HG03520 (cell line): Measurements from ENCODE around the gene UCMA.
"Not testable (repeated sequence)": the region's sequence is repeated elsewhere in the genome, so short reads cannot be mapped to it uniquely, and the experiment has no call there.

Experiments
- ATAC-seq: cut with Tn5 transposase; IDR thresholded peaks from one replicate; pipeline ENCODE4 v1.9.1; 2021; ENCODE audit warnings: mild to moderate bottlenecking, moderate library complexity; ENCODE audit not compliant: unreplicated experiment

The UCMA gene

GRCh38 chr10:13234736-13235135, 562 bp upstream of the UCMA start:
- ATAC-seq: not testable (repeated sequence)

DNA sequence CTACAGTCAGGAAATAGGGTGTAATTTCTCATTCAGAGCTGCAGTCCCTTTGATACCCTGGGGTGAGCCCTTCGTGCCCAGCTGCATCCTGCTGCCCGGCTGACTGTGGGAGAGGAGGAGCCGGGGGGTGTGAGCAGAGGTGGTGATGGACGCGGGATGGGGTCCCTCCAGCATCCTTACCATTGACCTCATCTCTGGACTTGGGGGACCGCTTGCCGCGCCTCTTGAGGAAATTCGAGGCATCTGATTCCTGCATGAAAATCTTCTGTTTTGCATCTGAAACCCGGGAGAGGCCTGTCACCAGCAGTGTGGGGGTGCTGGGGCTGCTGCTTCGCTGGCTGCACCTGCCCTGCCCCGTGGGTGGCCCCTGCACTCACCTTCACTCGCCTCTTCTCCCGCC, 816 bp downstream of the UCMA start:
- no peak for ATAC-seq

DNA sequence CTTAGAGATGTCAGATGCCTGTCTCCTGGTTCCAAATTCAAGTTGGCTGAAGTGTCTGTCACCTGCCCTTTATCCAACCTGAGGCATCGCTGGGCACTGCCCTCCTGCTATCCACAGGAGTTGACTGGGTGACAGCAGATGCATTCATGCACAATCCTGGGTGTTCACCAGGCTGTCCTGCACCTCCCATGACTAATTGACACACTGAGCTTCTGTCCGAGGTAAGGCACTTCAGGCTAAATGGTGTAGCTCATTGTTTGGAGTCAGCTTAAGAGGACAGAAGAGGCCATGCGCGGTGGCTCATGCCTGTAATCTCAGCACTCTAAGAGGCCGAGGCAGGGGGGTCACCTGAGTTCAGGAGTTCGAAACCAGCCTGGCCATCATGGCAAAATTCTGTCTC, 2.4 kb downstream of the UCMA start:
- ATAC-seq: no peak

DNA sequence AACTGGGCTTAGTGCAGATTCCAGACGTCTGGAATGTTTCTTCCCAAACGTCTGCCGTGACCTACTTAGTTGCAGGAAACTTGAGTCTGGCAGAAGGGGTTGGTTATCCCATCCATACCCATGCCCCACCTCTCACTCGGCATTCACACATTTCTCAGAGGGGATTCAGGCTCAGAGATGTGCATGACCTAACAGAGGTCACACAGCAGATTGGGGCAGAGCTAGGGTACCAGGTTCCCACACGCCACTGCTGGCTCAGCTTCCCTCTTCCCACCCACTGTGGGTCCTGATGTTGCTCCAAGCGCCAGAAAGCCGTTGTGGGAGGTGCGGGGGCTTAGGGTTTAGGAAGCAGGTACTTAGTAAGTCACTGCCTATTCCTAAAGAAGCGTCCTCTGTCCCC, 3.0 kb downstream of the UCMA start:
- ATAC-seq: no peak

DNA sequence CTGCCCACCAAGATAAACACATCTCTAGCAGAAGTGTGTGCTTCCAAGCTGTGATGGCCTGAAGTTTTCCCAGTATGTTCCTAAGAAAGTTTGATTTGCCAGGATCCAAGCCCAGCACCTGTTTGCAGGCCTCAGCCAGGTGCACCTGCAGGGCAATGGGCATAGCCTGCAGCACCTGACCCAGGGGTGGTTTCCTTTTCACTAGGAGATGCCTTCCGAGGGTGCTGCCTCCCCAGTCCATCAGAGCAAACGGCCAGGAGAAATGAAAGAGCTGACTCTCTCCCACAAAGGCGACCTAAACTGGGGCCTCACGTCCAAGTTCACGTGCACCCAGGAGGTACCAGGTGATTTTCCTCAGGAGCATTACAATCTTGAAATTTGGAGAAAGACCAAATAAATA, 7.1 kb downstream of the UCMA start:
- no peak for ATAC-seq

GRCh38 chr10:13225601-13226000, 8.6 kb downstream of the UCMA start:
- no peak for ATAC-seq

- no peak for ATAC-seq
Observed at GRCh38 chr10:13224210-13224995, 9.8 kb downstream of the UCMA start.

DNA sequence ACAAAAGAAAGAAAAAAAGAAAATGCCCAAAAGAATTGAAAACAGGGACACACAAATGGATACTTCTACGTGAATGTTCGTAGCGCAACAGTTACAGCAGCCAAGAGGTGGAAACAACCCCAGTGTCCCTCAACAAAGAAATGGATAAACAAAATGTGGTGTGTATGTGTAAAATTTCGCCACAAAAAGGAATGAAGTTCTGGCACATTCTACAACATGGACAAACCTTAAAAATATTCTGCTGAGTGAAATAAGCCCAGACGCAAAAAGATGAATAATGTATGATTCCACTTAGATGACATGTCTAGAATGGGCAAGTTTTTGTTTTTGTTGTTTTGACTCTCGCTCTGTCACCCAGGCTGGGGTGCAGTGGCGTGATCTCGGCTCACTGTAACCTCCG, 10.9 kb downstream of the UCMA start:
- no peak for ATAC-seq

DNA sequence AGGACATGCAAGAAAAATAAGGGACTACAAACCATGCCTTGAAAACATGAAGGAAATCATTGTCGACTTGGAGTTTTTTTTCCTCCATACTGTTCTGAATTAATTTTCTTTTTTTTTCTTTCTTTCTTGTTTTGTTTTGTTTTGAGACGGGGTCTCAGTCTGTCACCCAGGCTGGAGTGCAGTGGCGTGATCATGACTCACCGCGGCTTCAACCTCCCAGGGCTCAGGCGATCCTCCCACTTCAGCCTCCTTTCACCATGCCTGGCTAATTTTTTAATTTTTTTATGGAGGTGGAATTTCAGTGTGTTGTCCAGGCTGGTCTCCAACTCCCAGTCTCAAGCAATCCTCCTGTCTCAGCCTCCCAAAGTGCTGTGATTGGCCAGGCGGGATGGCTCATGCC, 11.6 kb downstream of the UCMA start:
- ATAC-seq: no peak

DNA sequence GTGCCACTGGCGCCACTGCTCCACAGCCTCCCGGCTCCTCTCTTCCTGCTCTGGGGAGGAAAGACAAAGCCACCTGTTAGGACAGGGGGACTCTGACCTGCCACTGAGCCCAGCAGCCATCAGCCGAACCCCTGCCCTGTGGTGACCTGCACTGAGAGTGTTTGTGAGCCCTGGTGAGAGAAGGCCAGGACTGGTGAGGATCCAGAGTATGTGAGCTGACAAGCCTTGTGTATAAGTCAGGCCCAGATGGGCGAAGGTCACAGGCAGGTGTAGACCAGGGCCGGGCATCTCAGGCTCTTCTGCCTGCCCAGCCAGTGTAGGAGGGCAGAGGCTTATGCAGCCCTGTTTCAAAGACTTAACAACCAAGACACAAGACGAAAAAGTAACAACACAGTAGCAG, 12.0 kb downstream of the UCMA start:
- no peak for ATAC-seq

GRCh38 chr10:13221572-13221971, 12.6 kb downstream of the UCMA start:
- no peak for ATAC-seq

DNA sequence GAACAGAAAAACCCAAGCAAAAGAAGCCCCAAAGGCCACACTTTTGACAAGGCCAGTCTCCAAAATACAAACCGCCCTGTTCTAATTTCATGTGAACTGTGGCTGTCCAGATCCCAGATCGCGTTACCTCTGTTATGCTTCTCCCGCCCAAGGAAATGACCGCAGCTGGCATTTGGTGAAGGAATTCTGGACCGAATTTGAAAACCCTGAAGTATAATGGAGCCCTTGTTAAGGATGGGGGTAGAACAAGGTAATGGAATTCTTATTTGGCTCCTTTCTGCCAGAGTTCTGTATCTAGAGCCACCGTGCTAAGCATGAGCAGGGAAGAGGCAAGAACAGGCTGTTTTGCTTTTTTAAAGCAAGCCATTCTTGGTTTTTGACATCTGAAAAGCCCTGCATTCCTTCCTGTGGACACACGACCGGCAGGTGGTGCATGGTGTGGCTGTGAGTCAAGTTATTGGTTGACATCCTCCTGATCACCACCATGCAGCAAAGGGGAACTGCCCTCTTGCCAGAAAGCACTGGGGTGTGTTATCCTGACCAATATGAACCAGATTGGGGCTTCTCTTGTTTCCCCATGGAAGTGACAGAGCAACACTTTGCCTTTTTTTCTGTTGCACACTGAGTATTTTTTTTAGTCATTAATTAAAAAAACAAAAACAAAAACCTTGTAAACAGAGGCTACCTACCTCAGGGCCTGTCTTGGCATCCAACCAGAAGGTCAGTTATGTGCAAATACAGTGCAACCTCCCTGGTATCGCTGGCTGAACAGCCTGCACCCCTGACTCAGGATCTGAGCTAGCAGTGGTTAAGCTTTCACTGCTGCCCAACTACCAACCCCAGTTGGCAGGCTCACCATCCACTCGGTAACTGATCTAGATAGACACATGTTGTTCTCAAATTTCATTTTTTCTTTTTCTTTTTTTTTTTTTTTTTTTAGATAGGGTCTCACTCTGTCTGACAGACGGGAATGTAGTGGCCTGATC, 14.2 kb downstream of the UCMA start:
- no peak for ATAC-seq

- ATAC-seq: no peak
Observed at GRCh38 chr10:13218878-13219277, 15.3 kb downstream of the UCMA start.

DNA sequence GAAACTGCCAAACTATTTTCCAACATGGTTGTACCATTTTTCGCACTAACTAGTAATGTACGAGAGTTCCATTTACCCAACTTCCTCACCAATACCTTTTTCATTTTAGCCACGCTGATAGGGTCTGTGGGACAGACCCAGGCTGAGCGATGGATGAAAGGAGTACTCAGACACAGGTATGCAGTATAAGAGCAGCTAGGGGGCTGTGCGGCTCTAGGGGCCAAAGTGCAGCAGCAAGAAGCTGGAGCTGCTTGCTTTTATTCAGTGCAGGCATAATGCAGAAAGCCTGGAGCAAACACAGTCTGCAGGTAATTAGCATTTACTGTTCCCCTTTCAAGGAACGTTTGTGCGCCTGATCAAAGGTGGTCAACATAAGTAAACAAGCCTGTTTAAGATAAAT, 21.0 kb downstream of the UCMA start:
- ATAC-seq: no peak

- ATAC-seq: no peak
Observed at GRCh38 chr10:13206546-13207443, 27.4 kb downstream of the UCMA start.

- ATAC-seq: no peak
Observed at GRCh38 chr10:13206091-13206490, 28.1 kb downstream of the UCMA start.

GRCh38 chr10:13201132-13201531, 33.0 kb downstream of the UCMA start:
- no peak for ATAC-seq

- ATAC-seq: no peak
Observed at GRCh38 chr10:13195016-13195415, 39.2 kb downstream of the UCMA start.

- no peak for ATAC-seq
Observed at GRCh38 chr10:13193637-13194036, 40.5 kb downstream of the UCMA start.

GRCh38 chr10:13191362-13191761, 42.8 kb downstream of the UCMA start:
- no peak for ATAC-seq

GRCh38 chr10:13190816-13191215, 43.4 kb downstream of the UCMA start:
- no peak for ATAC-seq
